CD4-positive, alpha-beta T cell treated with Interleukin-1 beta for 1 hour (primary cell): ENCODE data around the gene CCDC138.

ENCODE experiments used
- DNase-seq, 2 donors: peaks; one replicate each; pipeline ENCODE4 v3.0.0-alpha.2; 2020 to 2022

CCDC138 gene

DNA sequence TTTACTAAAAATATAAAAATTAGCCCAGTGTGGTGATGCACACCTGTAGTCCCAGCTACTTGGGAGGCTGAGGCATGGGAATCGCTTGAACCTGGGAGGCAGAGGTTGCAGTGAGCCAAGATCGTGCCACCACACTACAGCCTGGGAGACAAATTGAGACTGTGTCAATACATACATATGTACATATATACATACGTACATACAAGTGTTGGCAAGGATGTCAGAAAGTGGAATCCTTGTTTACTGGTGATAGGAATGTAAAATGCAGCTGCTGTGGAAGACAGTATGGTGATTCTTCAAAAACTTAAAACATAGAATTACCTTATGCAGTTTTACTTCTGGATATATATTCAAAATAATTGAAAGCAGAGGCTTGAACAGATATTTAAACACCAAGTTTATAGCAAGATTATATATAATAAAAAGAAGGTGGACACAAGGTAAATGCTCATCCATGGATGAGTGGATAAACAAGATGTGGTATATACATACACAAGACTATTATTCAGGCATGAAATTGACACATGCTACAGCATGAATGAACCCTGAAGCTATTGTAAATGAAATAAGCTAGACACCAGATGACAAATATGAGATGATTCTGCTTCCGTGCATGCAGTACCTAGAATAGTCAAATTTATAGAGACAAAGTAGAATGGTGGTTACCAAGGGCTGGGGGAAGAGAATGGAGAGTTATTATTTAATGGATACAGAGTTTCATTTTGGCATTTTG is 43.2 kb downstream of the CCDC138 start:
- no peak for DNase-seq

DNA sequence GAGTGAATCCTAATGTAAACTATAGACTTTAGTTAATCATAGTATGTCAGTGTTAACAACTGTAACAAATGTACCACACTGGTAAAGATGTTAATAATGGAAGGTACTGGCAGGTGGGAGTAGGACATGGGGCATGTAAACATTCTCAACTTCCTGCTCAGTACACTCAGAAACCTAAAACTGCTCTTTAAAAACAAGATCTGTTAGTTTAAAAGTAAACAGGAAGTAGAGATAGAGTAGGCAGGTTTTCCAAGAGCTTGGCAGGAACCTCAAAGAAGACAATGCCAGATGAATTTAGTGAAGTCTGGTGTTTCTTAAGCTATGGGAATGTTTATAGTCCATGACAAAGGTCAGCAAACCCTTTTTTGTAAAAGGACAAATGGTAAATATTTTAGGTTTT is 46.6 kb downstream of the CCDC138 start:
- DNase-seq: no peak

DNA sequence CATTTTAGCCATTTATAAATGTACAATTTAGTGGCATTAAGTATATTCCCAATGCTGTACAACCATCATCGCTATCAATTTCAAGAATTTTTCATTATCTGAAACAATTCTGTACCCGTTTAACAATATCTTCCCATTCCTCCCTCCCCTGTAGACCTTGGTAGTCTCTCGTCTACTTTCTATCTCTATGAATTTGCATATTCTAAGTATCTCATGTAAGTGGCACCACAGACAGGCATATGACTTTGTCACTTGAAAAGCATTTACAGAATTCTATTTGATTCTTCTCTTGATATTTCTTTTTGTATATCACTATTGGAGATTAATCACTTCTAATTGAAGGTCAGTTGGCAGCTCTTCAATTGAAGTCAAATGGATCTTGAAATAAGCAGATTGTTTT is 48.0 kb downstream of the CCDC138 start:
- no peak for DNase-seq

DNA sequence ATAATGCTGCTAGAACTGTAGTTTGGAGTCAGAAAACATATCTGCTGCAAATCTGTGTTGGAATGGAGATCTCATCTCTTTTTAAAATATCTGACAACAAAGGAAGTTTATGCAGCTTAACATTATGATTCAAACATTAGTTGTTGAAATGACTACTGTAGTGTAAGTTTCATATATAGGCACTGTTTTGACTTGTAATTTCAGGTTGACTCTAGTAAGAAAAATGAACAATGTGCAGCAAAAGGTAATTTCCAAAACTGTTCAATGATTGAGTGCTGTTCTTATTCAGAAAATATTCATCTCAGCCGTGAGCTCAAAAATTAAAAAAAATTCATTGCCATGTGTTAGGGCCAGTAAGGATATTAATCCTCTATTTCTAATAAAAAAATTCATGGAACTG is 48.5 kb downstream of the CCDC138 start:
- DNase-seq: no peak

DNA sequence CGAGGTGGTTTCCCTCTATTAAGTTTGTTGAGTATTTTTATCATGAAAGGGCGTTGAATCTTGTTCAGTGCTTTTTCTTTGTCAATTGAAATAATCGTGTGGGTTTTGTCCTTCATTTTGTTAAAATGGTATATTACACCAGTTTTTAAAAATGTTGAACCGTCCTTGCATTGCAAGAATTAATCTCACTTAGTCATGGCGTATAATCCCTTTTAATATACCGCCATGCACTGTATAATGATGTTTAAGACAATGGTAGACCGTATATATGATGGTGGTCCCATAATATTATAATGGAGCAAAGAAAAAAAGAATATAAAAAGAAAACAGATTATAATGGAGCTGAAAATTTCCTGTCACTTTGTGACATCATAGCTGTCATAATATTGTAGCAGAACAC is 50.6 kb downstream of the CCDC138 start:
- DNase-seq: no peak

DNA sequence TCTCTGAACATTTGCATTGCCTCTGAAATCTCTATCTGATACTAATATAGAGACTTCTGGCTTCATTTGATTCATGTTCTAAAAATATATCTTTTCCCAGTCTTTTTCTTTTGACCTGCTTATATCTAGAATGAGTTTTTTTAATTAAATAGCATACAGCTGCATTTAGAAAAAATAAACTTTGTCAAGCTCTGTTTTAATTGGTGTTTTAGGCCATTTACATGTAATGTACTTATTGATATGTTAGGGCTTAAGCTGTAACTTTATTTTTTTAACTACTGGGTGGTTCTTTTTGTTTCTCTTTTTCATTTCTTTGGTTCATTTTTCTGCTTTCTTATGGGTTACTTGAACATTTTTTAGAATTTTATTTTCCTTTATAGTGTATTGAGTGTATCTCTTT is 54.9 kb downstream of the CCDC138 start:
- DNase-seq: no peak

DNA sequence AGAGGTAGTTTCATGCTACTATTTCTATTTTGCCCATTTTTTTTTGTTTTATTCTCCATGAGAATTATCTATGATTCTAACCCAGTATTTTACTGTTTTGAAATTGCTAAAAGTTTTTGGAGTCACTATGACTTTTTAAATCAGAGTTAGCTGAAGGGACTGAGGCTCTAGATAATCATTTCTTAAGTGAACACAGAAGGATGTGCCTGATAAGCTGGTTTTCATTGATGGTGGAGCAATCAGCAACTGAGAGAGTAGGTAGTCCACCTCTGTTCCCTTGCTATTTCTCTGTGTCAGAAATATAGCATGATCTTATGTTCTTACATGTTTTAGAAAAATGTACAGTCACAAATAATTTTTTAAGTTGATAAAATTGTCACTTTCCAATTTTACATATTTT is 59.4 kb downstream of the CCDC138 start:
- no peak for DNase-seq

DNA sequence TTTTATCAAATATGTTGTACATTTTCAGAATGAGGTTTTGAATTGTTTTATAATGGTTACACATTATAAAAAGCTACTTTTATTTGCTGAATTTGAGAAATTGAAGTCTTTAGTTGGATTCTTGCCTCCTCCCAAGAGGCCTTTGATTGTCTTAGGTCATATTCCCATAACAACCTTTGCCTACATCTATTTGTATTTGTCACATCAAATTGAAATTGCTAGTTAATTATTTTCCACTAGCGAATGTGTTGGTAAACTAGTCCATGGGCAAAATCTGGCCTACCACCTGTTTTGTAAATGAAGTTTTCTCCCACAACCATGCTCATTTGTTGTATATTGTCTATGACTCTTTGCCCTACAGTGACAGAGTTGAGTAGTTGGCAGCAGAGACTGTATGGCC is 60.4 kb downstream of the CCDC138 start:
- no peak for DNase-seq

DNA sequence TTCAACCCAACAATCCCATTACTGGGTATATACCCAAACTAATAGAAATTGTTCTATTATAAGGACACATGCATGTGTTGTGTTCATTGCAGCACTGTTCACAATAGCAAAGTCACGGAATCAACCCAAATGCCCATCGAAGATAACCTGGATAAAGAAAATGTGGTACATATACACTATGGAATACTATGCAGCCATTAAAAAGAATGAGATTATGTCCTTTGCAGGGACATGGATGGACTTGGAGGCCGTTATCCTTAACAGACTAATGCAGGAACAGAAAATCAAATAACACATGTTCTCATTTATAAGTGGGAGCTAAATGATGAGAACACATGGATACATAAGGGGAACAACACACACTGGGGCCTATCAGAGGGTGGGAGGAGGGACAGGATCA is 65.8 kb downstream of the CCDC138 start:
- DNase-seq: no peak

DNA sequence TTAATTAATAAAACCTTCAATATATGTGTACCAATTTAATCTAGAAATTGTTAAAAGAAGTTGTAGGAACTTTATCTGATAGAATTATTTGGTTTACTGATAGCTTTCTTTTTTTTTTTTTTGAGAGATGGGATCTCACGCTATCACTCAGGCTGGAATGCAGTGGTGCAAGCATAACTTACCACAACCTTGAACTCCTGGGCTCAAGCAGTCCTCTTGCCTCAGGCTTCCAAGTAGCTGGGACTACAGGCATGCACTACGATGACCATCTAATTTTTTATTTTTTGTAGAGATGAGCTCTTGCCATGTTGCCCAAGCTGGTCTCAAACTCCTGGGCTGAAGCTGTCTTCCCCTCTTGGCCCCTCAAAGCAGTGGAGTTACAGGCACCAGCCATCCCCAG is 66.8 kb downstream of the CCDC138 start:
- no peak for DNase-seq

DNA sequence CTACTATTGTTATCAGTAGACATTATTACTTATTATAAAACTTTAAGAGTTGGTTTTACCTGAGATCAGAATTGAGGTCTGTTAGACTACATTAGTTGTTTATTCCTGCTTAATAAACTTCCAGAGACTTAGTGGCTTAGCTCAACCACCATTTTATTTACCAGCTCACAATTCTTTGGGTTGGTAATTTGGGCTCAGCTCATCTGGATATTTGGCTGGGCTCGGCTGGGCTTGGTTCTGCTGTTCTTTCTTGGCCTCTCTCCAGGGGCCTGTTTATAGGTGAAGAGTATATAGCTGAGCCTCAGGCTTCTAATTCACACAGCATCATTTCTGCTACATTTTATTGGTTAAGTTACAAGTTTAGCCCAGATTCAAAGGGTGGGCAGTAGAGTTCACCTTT is 67.9 kb downstream of the CCDC138 start:
- DNase-seq: no peak

DNA sequence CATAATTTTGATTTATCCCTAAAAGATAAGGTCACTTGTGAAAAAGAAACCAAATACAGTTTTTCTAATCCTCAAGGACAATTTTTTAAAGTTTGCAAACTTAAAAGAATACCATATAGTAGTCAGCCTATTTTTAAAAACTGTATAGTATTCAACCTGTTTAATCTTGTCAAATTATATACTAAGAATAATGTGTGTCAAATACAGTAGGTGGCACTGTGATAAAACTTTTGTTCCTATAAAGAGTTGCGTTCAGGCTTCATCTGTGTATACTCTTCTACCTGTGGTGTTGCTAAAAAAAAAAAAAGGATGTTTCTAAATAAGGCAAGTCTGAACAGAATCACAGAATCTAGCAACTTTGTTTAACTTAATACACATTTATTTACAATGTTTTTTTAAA is 68.6 kb downstream of the CCDC138 start:
- DNase-seq: peak in 1 of 2 donors; percentile 34

DNA sequence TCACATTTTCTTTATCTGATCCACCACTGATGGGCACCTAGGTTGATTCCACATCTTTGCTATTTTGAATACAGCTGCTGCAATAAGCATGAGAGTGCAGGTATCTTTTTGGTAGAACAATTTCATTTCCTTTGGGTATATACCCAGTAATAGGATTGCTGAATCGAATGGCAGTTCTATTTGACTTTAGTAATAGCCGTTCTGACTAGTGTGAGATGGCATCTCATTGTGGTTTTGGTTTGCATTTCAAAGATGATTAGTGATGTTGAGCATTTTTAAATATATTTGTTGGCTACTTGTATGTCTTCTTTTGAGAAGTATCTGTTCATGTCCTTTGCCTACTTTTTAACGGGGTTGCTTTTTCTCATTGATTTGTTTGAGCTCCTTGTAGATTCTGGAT is 72.3 kb downstream of the CCDC138 start:
- DNase-seq: no peak

DNA sequence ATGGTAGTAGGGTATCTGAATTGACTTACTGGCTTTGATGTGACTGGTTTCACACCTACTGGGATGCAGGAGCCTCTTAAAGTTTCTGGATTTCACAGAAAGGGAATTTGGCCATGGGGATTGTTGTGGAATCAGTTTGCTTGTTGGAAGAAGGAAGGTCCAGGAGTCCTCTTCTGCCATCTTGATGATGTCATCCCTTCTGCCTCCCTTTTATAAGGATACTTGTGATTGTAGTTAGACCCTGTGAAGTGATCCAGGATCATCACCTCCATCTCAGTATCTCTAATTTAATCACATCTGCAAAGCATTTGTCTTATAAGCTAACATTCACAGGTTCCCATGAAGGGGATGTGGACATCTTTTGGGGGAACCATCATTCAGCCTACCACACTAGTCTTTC is 79.5 kb downstream of the CCDC138 start:
- no peak for DNase-seq

DNA sequence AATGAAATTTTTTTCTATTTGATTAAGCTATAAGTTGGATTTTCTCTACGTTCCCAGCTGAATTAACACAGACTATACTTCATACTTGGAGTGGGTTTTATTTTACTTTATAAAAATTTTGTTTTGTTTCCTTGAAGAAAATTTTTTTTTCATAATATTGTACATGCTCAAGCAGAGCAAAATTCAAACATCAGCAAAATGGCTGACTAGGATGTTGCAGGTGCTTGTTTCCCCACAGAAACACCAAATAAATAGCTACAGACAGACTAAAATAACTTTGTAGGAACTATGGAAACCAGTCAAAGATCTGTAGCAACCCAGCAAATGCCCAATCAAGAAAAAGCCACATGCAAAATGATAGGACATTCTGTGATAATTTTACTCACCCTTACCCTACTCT is 82.3 kb downstream of the CCDC138 start:
- DNase-seq: no peak

DNA sequence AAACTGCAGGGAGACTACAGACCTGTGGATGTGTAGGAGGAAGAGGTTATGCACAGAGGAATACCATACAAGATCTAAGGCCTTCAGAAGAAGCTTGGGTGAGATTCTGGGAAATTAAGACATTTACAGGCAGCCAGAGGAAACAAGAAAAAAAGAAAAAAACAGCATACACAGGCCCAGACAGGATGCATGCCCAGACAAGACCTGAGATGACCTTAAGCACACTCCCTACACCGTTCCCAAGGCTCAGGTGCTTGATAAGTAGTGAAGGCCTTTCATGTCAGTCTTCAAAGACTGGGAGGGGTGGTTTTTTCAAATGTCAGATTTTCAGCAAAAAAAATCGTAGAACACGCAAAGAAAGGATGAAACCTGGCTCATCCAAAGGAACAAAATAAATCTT is 83.0 kb downstream of the CCDC138 start:
- DNase-seq: no peak

DNA sequence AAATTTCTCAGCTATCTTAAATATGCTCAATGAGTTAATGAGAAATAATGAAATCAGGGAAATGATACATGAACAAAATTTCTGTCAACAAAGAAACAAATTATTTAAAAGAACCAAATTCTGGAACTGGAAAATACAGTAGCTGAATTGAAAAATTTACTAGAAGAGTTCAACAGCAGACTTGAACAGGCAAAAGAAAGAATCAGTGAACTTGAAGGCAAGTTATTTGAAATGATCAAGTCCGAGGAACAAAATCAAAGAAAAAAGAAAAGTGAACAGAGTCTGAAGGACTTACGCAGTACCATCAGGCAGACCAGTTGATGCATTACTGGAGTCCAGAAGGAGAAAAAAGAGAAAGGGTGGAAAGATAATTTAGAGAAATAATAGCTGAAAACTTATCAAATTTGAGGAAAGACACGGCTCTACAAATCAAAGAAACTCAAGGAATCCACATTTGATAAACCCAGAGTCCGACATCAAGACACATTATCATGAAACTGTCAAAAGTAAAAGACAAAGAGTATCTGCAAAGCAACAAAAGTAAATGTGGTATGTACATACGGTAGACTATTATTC is 83.6 kb downstream of the CCDC138 start:
- no peak for DNase-seq

DNA sequence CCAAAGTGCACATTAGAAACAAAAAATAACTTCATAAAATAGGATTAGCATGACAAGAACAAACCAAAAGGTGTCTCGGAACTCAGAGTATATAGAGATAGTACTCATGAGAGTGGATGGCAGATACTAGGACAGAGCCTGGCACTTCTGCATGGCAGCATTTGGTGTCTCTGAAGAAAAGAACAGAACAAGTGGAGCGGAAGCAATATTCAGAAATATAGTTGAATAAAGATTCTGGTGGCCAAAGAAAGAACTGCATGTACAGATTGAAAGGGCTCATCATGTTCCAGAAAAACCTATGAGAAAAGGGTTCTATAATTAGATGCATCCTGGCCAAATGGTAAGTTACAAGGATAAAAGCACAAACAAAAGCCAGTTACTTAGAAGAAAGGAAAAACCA is 90.9 kb downstream of the CCDC138 start:
- DNase-seq: no peak

DNA sequence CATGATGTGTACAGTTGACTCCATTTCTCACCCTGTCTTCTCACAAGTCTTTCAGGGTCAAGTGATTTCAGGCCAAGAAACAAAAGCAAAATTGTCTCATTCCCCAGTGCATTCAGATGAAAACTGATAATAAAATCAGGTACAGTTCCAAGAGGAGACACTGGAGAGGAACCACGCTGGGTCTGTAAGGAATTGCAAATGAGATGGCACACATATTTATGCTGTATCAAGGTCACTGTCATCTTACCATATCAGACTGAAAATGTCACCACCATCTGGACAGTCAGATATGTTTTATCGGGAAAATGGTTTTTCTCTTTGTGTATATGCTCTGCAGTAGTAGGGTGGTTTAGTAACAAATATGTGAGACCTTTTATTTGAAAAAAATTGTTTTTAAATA is 91.7 kb downstream of the CCDC138 start:
- no peak for DNase-seq

DNA sequence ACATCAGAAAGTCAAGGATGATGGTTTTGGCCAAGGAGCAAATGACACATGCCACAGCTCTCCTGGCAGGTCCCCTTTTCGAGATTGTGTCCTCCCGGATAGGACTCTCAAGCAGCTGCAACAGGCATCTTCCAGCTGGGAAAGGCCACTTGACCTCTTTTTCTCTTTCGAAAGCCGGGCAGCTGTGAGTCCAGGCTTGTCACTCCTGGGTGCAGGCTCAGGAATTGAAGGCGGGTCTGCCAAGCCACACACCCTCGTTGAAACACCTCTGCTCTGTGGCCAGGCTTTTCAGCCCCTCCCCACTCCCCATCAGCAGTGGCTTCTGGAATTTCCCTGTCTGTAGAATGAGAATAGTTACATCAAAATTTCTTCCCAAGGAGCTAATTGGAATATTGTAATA is 98.0 kb downstream of the CCDC138 start:
- no peak for DNase-seq

DNA sequence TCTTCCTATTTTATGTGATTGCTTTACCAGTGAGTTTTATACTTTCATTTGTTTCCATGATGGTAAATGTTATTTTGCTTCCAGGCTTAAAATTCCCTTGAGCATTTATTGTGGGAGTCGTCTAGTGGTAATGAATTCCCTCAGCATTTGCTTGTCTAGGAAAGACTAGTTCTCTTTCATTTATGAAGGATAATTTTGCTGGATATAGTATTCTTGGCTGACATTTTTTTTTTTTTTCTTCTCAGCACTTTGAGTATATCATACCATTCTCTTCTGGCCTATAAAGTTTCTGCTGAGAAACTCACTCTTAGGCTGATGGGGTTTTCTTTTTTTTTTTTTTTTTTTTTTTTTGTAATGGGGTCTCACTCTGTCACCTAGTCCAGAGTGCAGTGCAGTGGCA is 103.3 kb downstream of the CCDC138 start:
- DNase-seq: no peak

DNA sequence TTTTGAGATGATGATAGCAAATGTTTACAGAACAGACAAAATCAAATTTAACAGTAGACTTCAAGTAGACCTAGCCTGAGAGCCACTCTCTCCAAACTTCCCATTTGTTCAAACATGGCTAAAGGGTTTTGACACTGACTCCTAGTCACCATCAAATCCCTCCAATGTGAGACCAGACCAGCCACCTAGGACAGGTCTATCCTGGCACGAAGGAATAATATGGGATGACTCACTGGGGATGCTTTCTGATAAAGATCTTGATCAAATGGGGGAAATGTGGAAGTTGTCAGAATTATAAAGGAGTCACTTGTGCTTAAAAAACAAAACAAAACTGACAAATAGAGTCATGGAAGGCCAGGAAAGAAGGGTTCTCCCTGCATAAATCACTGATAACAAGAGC is 106.7 kb downstream of the CCDC138 start:
- DNase-seq: no peak

DNA sequence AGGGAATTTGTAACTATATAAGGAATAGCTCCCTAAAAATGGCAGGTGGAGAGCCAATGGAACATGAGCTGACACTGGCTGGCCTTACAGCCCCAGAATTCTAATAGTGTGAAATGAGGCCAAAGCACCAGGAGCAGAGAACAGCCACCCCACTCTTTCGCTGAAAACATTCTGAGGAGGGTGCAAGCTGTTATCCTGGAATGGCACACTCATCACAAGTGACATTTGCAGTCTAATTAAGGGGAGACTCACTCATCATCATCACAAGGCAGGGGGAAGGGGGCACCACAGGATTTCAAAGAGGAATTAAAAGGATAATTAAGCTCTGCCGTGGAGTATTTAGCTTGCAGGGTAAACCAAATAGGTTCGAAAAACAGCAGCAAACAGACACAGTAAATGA is 108.2 kb downstream of the CCDC138 start:
- no peak for DNase-seq

DNA sequence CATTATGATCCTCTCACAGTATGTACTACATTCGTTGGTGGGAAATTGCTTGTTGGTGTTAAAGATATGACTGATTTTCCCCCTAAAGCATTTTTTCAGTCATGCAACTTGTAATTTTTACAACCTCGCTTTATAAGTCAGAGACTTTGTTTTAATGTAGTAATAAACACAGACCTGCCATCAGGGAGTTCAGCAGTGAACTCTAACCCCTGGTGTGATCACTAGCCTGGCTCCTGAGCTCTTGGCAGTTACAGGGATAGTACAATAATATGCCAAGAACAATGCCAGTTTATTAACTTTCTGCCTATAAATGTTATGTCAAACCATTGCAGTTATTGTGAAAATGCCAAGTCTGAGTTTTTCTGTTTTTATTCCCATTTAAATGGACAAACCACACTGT is 108.6 kb downstream of the CCDC138 start:
- no peak for DNase-seq

DNA sequence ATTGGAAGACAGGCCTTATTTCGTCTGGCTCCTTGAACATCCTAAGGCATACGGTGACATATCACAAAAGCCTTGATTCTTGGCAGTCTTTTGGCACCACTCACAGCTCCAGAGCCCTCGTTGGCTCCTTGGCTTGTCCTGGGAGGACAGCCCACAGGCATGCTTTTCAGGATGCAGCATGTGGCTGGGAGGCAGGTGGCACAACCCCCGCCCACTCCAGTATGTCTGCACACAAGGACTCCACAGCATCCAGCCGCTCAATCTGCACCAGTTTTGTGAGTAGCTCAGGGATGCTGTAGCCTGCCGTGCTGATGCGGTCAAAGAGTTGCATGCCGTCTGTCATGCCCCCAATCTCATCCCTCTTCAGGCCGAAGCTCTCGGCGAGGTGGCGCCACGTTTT is 110.2 kb downstream of the CCDC138 start:
- DNase-seq: no peak
